ENCODE data around the gene CEP128. TPM values are rescaled to one million over a fixed set of nuclear protein-coding genes. Genes with fewer than 3 reads are reported as not detected.

CEP128 gene
- total RNA-seq, 4 donors from 2014 or later, result 1.9 to 9.7 (median 4.0) TPM

- Histone ChIP-seq H3K9me3 (no peaks in the 10 kb centered on the region), H3K4me3 (no peak overlapping the region), H3K4me1 (no peaks in the 10 kb centered on the region), H3K36me3 (no peaks in the 10 kb centered on the region), H3K27ac (no peak overlapping the region), H3K27me3 (no peaks in the 10 kb centered on the region)
- in situ Hi-C loops (cut with MboI; ENCODE audit: low pct_ligation_motif_present in 1 of 4, low pct_unique_long_range_greater_than_20kb in 1 of 4, low sequenced_read_pairs in 3 of 4), result no loop called here
- intact Hi-C loops (cut with DNase I; ENCODE audit: low total_unique reads), result no loop called here
- DNase-seq, result no peak
- TF ChIP-seq EP300 (IDR thresholded peaks at IDR 0.05; ENCODE audit: low read depth) (no peak), CTCF (IDR thresholded peaks at IDR 0.05) (no peak), POLR2AphosphoS5 (IDR thresholded peaks at IDR 0.05) (no peak), POLR2A (IDR thresholded peaks at IDR 0.05) (no peak)
- WGBS, 2 donors (ENCODE audit: low coverage in 1 of 2), result 91 to 97% methylated on average over 3 of the region's 3 CpGs
These were observed 178.8 kb downstream of the CEP128 start for GRCh38 chr14:80762641-80763228.

GRCh38 chr14:80754696-80755095, 186.8 kb downstream of the CEP128 start:
- no peaks in the 10 kb centered on the region for H3K9me3 ChIP-seq
- DNase-seq, result no peak
- TF ChIP-seq POLR2A (IDR thresholded peaks at IDR 0.05), result no peak
- no peaks in the 10 kb centered on the region for H3K4me1 ChIP-seq
- H3K36me3 ChIP-seq, result no peaks in the 10 kb centered on the region
- WGBS, 2 donors (ENCODE audit: low coverage in 1 of 2), result 92 to 98% methylated on average over 5 to 7 of the region's 7 CpGs
- intact Hi-C loops (cut with DNase I; ENCODE audit: low total_unique reads), result no loop called here
- no peaks in the 10 kb centered on the region for H3K27me3 ChIP-seq
- in situ Hi-C loops (cut with MboI; ENCODE audit: low pct_ligation_motif_present in 1 of 4, low pct_unique_long_range_greater_than_20kb in 1 of 4, low sequenced_read_pairs in 3 of 4), result no loop called here
- no peak overlapping the region for H3K4me3 ChIP-seq
- H3K27ac ChIP-seq, result no peak overlapping the region

GRCh38 chr14:80751285-80751684, 190.3 kb downstream of the CEP128 start:
- no peaks in the 10 kb centered on the region for H3K4me1 ChIP-seq
- no peaks in the 10 kb centered on the region for H3K9me3 ChIP-seq
- TF ChIP-seq POLR2AphosphoS5 (IDR thresholded peaks at IDR 0.05) (no peak), EP300 (IDR thresholded peaks at IDR 0.05; ENCODE audit: low read depth) (no peak)
- H3K36me3 ChIP-seq, result no peaks in the 10 kb centered on the region
- 91 to 100% methylated on average over 1 of the region's 1 CpG for WGBS, 2 donors (ENCODE audit: low coverage in 1 of 2)
- H3K27me3 ChIP-seq, result no peaks in the 10 kb centered on the region
- in situ Hi-C loops (cut with MboI; ENCODE audit: low pct_ligation_motif_present in 1 of 4, low pct_unique_long_range_greater_than_20kb in 1 of 4, low sequenced_read_pairs in 3 of 4), result no loop called here
- H3K27ac ChIP-seq, result no peak overlapping the region
- no peak overlapping the region for H3K4me3 ChIP-seq
- intact Hi-C loops (cut with DNase I; ENCODE audit: low total_unique reads), result no loop called here
- no peak for DNase-seq

- in situ Hi-C loops (cut with MboI; ENCODE audit: low pct_ligation_motif_present in 1 of 4, low pct_unique_long_range_greater_than_20kb in 1 of 4, low sequenced_read_pairs in 3 of 4) (no loop called here), intact Hi-C loops (cut with DNase I; ENCODE audit: low total_unique reads) (no loop called here)
- no peaks in the 10 kb centered on the region for H3K9me3 ChIP-seq
- no peak overlapping the region for H3K27ac ChIP-seq
- no peaks in the 10 kb centered on the region for H3K36me3 ChIP-seq
- no peaks in the 10 kb centered on the region for H3K4me1 ChIP-seq
- no peak for DNase-seq
- H3K4me3 ChIP-seq, result no peak overlapping the region
- 92 to 100% methylated on average over 1 of the region's 1 CpG for WGBS, 2 donors (ENCODE audit: low coverage in 1 of 2)
- TF ChIP-seq POLR2A (IDR thresholded peaks at IDR 0.05), result no peak
- TF ChIP-seq POLR2AphosphoS5 (IDR thresholded peaks at IDR 0.05), result no peak
- no peak for TF ChIP-seq EP300 (IDR thresholded peaks at IDR 0.05; ENCODE audit: low read depth)
- TF ChIP-seq CTCF (IDR thresholded peaks at IDR 0.05), result no peak
- H3K27me3 ChIP-seq, result no peaks in the 10 kb centered on the region
These were observed 215.3 kb downstream of the CEP128 start for GRCh38 chr14:80726211-80726610.

- 100% methylated on average over 1 of the region's 1 CpG; no CpG with 5 or more reads in 1 of the 2 donors for WGBS, 2 donors (ENCODE audit: low coverage in 1 of 2)
- DNase-seq, result no peak
- H3K36me3 ChIP-seq, result no peaks in the 10 kb centered on the region
- no peak overlapping the region for H3K4me3 ChIP-seq
- H3K27ac ChIP-seq, result no peak overlapping the region
- TF ChIP-seq CTCF (IDR thresholded peaks at IDR 0.05) (no peak), EP300 (IDR thresholded peaks at IDR 0.05; ENCODE audit: low read depth) (no peak), POLR2A (IDR thresholded peaks at IDR 0.05) (no peak), POLR2AphosphoS5 (IDR thresholded peaks at IDR 0.05) (no peak)
- in situ Hi-C loops (cut with MboI; ENCODE audit: low pct_ligation_motif_present in 1 of 4, low pct_unique_long_range_greater_than_20kb in 1 of 4, low sequenced_read_pairs in 3 of 4), result no loop called here
- H3K9me3 ChIP-seq, result no peaks in the 10 kb centered on the region
- H3K27me3 ChIP-seq, result no peaks in the 10 kb centered on the region
- no peaks in the 10 kb centered on the region for H3K4me1 ChIP-seq
- intact Hi-C loops (cut with DNase I; ENCODE audit: low total_unique reads), result no loop called here
These were observed 222.6 kb downstream of the CEP128 start for GRCh38 chr14:80718940-80719339.

Data from transverse colon (tissue), 4 donors.